Measurements from ENCODE around the gene NADK2. TPM values are rescaled to one million over a fixed set of nuclear protein-coding genes. Genes with fewer than 3 reads are reported as not detected.

Gene NADK2
- total RNA-seq, 2 donors from 2014 or later, result 26.1 to 29.8 TPM

DNA sequence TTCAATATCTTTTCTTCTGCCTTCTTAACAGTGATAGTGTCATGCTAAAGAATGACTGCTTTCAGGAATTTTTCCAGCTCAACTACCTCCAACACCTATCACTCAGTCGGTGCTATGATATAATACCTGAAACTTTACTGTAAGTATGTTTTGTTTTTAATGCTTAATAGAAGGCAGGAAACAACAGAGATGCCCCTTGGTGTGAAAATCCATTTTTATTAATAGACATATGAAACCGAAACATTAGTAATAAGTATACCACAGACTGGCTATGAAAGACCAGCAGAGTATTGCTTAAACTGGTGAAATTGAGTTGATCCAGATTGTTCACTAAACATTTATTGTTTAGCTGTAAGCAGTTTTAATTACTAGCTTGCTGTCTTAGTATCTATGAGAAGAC lies 64.6 kb downstream of the NADK2 start:
- no peak for ATAC-seq
- intact Hi-C loops (cut with DNase I, micrococcal nuclease), result loop anchor here in 1 of 2 donors (5.0 kb wide), 1 partner anchor 125 kb away; the partner anchor contains the start of gene RANBP3L
- no peak for DNase-seq

DNA sequence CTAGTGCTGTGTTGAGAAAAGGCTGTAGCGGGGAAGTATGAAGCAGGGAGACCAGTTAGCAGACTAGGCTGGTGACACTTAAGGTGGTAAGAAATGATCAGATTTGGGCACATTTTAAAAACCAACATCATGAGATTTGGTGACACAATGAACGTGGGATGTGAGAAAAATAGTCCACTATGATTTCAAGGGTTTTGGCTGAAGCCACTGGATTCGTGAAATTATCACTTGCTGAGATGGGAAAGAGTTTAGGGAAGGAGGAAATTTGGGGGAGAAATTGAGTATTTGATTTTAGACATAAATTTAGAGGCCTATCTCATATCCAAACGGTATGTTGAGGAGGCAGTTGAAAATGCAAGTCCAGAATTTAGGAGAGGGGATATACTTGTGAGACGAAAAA lies 66.7 kb downstream of the NADK2 start:
- DNase-seq, result no peak
- ATAC-seq, result no peak
- intact Hi-C loops (cut with DNase I, micrococcal nuclease), result loop anchor here in 1 of 2 donors (5.0 kb wide), 1 partner anchor 127 kb away; the partner anchor contains the start of gene RANBP3L

DNA sequence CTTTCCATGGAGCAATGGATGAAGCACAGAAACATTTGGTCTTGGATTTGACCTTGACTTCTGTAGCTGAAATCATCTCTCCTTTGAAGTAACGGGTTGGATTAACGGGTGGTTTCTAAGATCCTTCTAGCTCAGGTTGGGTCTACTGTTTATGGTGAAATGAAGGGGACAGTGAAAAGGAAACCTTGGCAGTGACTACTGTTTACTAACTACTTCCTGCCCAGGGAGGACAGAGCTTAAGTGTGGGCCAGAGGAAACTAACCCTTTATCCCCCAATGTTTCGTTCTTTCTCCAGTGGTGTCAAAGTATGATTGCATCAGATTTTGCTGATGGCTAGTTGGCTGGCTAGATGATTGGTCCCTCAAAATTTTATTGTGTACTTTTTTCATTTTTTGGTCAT lies 67.6 kb downstream of the NADK2 start:
- DNase-seq (no peak), ATAC-seq (no peak)
- intact Hi-C loops (cut with DNase I, micrococcal nuclease), result no loop called here

DNA sequence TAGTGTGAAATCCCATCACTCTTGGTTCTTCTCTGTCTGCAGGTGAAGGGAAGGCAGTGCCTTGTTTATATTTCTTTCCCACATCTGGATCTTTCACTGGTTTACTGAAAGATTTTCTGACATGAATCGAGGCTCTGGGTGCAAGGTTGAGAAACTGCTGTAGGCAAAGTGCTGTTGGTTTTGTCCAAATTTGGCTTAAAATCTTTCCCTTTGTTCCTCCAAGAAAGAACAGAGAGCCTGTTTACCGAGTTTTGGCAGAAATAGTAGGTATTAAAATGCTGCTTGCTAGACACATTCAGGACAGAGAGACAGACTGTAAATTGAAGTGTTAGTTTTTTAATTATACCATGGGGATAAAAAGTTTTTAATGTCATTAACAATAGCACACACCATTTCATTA lies 68.3 kb downstream of the NADK2 start:
- intact Hi-C loops (cut with DNase I, micrococcal nuclease), result no loop called here
- DNase-seq, result no peak
- ATAC-seq, result no peak

DNA sequence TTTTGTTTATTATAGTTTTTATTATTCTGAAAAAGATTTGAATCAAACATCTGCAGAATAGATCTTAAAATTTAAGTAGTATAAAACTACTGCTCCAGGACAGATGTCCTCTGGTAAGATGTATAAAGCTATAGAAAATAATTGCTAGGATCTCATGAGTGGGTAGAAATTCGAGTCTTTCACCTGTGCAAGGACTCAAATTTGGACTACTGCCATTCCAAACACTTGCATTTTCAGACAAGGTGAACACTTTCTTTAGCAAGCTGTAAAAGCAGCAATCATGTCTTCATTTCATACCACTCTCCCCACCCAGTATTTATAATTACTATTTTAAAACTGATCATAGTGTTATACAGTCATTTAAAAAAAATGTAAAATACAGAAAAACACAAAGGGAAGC lies 69.1 kb downstream of the NADK2 start:
- no peak for ATAC-seq
- intact Hi-C loops (cut with DNase I, micrococcal nuclease), result no loop called here

DNA sequence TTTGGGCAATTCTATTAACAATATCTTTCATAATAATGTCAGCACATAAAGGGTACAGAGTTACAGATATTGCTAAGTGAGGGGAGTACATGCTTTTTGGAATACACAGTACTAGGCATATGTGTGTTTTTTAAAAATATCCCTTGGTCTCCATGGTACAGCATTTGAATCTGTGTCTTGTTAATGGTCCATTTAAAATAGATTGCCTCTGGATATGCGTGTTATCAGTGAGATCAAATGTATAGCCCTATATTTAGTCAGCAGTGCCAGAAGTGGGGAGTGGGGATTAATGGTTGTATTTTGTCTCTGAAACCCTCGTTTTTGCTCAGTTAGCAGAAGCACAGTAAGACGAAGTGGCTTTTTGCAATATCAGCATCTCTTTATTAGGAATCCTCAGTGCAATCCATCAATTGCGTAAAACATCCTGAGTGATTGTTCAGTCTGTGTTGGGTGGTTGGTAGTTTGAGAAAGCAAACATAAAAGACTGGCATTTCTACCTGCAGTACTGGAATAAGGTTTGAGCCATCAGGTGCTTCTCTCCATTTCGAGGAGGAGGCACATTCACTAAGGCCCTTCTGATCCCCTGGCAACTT lies 70.8 kb downstream of the NADK2 start:
- DNase-seq (no peak), ATAC-seq (no peak)
- intact Hi-C loops (cut with DNase I, micrococcal nuclease), result no loop called here

More for the DNA sequence above, 69.1 kb downstream of the NADK2 start:
- DNase-seq, result no peak

DNA sequence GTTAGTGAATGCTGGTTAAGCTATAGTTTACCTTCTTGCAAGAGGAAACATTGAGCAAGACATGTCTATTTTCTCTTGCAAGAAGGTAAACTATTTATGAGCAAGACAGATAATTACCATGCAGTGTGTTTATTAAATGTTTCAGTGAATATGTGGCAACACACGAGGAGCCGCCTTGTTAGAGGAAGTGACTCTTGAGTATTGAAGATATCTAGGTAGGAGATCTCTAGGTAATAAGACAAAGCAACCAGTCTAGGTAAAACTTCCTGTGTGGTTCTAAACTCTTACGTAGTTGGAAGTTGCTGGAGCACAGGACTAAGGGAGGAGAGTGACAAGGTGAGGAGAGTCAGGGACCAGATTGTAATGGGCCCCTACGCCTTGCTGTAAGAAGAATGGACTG lies 73.0 kb downstream of the NADK2 start:
- no peak for DNase-seq
- ATAC-seq, result no peak
- intact Hi-C loops (cut with DNase I, micrococcal nuclease), result no loop called here

DNA sequence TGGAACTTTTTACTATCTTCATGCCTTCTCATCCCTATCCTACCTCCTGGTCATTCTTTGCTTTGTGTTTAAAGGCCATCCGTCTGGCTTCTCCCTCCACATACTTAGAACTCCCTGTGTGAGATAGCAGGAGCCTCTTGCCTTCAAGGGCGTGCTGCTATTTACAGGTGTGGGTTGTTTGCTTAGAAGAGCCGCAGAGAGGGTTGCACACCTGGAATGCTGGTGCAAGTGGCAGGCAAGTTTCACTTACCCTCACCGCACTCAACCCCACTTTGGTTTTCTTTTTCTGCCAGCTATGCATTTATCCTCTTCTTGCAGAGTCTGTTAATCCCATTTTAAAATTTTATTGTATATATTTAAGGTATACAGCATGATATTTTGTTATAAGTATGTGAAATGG lies 77.3 kb downstream of the NADK2 start:
- ATAC-seq (no peak), DNase-seq (no peak)
- intact Hi-C loops (cut with DNase I, micrococcal nuclease), result no loop called here

DNA sequence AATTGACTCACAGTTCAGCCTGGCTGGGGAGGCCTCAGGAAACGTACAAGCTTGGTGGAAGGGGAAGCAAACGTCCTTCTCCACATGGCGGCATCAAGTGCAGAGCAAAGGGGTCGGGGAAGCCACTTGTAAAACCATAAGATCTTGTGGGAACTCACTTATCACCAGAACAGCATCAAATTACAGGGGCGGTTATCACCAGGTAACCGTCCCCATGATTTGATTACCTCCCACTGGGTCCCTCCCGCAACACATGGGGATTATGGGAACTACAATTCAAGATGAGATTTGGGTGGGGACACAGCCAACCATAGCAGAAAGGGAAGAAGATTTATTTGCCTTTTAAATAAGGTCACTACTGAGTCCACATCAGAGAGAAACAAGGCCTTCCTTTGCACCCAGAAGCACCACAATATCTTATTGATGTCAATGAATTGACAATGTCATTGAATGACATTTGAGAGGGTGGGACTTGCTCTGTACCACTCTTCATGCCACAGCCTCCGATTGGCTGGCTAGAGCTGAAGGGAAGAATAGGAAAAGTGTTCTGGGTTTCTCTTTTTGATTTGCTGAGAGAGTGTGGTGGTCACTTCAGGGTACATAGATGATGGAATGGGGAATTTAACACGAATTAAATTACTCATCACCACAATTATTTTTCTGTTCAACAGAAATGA lies 78.8 kb downstream of the NADK2 start:
- intact Hi-C loops (cut with DNase I, micrococcal nuclease), result no loop called here
- DNase-seq, result no peak

DNA sequence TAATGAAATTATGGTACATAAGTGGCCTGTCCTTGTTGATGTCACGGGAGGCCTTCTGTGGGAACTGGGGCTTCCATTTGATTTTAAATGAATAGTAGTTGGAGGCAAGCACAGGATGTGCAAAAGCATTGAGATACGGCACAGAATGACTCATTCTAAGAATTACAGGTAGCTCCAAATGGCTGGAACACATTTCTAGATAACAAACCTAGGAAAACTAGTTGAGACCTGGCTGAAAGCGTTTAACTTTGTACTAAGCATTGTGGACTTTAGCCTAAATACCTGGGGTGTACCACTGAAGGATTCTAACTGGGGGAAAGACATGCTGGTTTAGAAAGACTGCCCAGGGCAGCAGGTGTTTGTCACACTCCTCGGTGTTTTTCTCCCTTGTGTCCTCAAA lies 80.4 kb downstream of the NADK2 start:
- intact Hi-C loops (cut with DNase I, micrococcal nuclease), result no loop called here
- DNase-seq (no peak), ATAC-seq (no peak)

More for the DNA sequence above, 78.8 kb downstream of the NADK2 start:
- ATAC-seq, result no peak

DNA sequence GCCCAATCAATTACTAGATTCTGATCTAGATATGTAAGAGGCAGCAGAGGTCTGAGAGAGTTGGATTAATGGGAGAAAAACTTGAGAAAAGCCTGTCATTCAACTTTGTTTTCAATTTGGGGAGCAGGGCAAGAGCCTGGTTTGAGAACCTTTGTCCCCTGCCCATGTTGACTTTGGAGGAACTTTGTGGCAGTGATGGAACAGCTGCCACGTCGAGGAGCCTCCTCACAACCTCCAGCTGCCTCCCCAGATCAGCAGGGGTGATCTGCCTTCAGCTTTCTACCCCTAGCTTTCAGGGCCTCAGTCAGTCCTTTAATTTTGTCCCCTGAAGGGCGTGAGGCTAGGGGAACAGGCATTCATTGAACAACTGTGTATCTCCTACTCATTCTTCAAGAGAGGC lies 81.1 kb downstream of the NADK2 start:
- DNase-seq (no peak), ATAC-seq (no peak)
- intact Hi-C loops (cut with DNase I, micrococcal nuclease), result no loop called here

DNA sequence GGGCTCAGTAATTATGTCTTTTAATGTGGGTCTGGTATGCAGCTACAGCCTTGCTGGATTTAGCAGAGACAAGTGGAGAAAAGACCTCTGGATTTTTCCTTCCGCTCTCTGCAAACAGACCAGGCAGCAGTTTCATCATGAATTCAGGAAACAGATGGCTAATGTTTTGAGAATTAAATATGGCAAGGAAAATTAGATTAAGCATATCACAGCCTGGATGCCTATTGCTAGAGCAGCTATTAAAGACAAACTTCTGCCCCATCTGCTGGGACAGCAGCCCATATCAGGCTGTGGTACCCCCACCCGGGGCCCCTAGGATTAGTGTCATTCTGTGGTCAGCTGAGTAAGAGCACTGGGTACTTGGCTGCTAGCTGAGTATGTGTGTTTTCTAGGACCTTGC lies 83.6 kb downstream of the NADK2 start:
- DNase-seq, result no peak

DNA sequence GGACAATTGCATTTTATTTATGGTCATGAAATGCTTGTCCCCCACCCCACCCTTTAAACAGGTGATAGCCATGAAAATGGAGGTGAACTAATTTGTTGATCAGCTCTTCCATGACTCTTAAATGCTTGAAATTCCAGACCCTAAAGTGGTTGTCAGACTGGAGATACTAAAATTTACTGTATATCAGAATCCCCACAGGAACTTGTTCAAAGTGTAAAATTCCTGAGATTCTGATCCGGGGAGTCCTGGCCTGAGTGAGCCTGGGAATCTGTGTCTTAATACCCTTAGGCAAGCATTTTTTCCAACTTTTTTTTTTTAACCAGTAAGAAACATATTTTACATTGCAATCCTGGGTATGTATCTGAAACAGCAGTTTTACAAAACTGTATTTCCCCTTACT lies 85.1 kb downstream of the NADK2 start:
- intact Hi-C loops (cut with DNase I, micrococcal nuclease), result no loop called here
- ATAC-seq, result no peak
- no peak for DNase-seq

More for the DNA sequence above, 83.6 kb downstream of the NADK2 start:
- intact Hi-C loops (cut with DNase I, micrococcal nuclease), result no loop called here
- no peak for ATAC-seq

DNA sequence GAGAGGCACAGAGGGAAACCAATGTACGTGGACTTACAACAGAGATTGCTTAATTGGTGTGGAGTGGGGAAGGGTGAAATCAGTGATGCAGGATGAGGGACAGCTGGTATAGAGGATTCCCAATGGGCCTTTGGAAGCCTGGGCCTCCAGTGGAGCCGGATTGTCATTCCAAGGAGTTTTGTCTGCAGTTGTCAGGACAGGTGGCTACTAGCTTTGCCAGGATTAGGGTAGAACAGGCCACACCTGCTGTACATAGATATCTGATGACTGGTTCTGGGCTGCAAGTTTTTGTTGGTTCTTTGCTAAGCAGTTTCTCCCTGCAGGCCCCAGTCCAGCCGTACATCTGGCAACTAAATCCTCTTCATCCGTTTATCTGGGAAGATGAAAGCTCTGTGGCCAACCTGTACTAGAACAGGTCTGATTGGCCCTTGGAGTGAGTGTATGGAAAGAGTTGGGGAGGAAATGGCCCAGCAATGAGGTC lies 85.6 kb downstream of the NADK2 start:
- ATAC-seq (no peak), DNase-seq (no peak)
- intact Hi-C loops (cut with DNase I, micrococcal nuclease), result no loop called here

DNA sequence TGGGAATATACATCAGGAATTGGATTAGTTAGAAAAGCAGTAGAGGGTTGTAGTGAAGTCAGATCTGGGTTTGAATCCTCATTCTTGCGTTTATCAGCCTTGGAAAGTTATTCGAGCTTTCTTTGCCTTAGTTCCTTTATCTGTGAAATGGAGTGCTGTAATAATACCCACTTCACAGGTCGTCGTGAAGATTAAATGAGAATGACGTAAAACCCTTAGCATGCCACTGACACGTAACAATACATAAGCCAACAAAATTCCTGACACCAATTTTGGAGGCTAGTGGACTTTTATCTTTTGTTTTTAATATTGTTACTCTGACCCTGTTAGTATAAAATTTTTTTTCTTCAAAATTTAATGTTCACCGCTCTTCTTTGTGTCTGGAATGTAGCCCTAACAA lies 86.4 kb downstream of the NADK2 start:
- DNase-seq, result no peak
- ATAC-seq, result no peak

DNA sequence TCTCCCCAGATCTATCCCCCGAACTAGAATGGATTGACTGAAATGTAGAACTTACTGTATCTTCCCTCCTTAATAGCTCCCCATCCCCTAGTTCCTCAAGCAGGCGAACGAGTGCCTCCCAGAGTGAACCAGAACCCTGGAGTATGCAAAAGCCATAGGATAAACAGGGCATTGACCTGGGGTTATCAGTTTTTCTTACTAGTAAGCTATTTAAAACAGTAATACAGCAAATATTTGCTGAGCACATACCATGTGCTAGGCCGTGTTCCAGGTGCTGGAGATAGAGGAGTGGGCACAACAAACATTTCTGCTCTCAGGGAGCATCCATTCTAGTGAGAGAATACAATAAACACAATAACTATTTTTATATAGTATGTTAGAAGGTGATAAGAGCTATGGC lies 88.0 kb downstream of the NADK2 start:
- intact Hi-C loops (cut with DNase I, micrococcal nuclease), result no loop called here

More for the DNA sequence above, 86.4 kb downstream of the NADK2 start:
- intact Hi-C loops (cut with DNase I, micrococcal nuclease), result no loop called here

DNA sequence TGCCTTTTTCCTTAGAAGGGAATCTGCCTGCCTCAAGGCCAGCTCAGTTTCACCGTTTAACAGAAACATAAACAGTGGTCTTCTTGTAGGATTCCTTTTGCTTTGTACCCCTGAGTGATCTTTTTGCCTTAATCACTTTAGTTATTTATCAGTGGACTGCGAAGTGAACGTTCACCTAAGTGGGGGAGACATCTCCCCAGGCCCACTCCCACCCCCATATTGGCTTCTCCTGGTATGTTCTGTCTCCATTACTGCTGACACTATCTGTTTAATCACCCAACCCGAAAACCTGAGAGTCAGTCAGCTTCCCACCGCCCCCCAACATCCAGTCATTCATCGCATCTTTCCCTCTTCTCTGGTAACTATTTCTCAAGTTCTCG lies 88.4 kb downstream of the NADK2 start:
- intact Hi-C loops (cut with DNase I, micrococcal nuclease), result no loop called here
- DNase-seq (no peak), ATAC-seq (no peak)

More for the DNA sequence above, 88.0 kb downstream of the NADK2 start:
- DNase-seq, result no peak
- ATAC-seq, result no peak

DNA sequence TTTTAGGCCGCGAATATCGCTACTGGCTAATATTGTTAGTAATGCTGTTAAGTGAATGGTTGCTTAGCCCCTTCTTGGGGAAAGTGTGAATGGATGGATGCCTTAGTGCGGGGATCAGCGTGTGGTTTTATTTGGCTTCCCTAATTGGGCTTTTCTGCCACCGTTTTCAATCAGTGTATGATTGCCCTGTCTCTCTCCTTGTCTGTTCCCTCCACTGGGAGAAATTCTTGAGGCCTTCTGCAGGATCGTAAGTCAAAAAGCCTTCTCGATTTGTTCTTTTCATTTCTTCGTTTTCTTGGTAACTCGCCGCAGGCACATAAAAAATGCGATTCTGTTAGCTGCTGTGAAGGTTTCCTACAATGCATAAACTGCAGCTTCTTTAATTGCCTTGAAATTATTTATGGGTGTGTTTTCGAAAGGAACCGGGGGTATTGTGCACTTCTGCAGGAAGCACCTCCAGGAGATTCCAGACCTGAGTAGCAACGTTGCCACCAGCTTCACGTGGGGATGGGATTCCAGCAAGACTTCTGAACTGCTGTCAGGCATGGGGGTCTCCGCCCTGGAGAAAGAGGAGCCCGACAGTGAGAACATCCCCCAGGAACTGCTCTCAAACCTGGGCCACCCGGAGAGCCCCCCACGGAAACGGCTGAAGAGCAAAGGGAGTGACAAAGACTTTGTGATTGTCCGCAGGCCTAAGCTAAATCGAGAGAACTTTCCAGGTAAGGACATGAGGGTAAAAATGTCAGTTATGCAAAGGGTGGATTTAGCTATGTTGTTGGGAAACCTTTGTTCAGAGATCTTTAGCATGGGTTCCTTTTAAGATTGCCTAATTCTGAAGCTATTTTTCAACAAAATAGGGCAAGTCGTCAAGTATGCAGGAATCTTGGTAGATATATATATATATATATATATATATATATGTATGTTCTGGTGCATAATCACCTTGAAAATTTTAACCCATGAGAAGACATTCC lies 89.1 kb downstream of the NADK2 start:
- ATAC-seq (no peak), DNase-seq (no peak)
- intact Hi-C loops (cut with DNase I, micrococcal nuclease), result no loop called here

All from left colon (tissue), 2 donors.